PFSK-1 (cell line): ENCODE results near the gene SCAF1.

Experiments
- POLR2AphosphoS5 ChIP-seq: IDR thresholded peaks from 2 replicates; pipeline ENCODE4 v1.6.1; 2012; ENCODE audit warnings: low read depth, mild to moderate bottlenecking, control low read depth, low read length, moderate library complexity
- SIN3A ChIP-seq: IDR thresholded peaks from 2 replicates; pipeline ENCODE4 v1.6.1; 2012; ENCODE audit warnings: mild to moderate bottlenecking, low read length, moderate library complexity, borderline replicate concordance; ENCODE audit not compliant: insufficient read depth
- TAF1 ChIP-seq: IDR thresholded peaks from 2 replicates; pipeline ENCODE4 v1.6.1; 2012; ENCODE audit warnings: low read length, control low read depth, borderline replicate concordance; ENCODE audit not compliant: insufficient read depth
- TF ChIP-seq, protein P1 (sequence below), 2 experiments: IDR thresholded peaks; 2 replicates each; pipeline versions ENCODE4 v1.6.1 to v1.8.0; 2011 to 2012; ENCODE audit warnings: low read depth in 2 of 2, low read length in 2 of 2, control low read depth in 1 of 2, inconsistent platforms in 1 of 2, mild to moderate bottlenecking in 1 of 2, moderate library complexity in 1 of 2; ENCODE audit not compliant: insufficient read depth in 1 of 2

DNA sequence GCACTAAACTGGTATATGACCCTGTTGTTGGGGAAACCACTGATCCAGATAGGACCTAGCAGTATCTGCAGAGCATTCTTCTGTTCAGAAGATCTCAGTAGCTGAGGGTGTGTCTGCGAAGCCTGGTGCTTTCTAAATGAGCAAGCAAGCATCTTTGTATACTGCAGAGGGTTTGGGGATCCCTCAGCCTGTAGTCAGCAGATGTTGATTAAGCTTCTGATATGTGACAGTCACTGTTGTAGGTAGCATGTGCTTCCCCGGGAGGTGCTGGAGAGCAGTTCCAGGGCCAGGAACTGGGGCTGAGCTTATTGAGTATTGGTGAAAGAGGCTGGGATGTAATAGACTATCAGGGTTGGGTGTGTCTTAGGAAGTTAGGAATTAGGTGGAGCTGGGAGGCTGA lies 1.5 kb downstream of the SCAF1 start:
- TF ChIP-seq POLR2AphosphoS5 (0 out of 2 replicates have a peak, but pooled peaks have one; percentile 24), SIN3A (no peak), TAF1 (no peak)
- TF ChIP-seq, protein P1, sequence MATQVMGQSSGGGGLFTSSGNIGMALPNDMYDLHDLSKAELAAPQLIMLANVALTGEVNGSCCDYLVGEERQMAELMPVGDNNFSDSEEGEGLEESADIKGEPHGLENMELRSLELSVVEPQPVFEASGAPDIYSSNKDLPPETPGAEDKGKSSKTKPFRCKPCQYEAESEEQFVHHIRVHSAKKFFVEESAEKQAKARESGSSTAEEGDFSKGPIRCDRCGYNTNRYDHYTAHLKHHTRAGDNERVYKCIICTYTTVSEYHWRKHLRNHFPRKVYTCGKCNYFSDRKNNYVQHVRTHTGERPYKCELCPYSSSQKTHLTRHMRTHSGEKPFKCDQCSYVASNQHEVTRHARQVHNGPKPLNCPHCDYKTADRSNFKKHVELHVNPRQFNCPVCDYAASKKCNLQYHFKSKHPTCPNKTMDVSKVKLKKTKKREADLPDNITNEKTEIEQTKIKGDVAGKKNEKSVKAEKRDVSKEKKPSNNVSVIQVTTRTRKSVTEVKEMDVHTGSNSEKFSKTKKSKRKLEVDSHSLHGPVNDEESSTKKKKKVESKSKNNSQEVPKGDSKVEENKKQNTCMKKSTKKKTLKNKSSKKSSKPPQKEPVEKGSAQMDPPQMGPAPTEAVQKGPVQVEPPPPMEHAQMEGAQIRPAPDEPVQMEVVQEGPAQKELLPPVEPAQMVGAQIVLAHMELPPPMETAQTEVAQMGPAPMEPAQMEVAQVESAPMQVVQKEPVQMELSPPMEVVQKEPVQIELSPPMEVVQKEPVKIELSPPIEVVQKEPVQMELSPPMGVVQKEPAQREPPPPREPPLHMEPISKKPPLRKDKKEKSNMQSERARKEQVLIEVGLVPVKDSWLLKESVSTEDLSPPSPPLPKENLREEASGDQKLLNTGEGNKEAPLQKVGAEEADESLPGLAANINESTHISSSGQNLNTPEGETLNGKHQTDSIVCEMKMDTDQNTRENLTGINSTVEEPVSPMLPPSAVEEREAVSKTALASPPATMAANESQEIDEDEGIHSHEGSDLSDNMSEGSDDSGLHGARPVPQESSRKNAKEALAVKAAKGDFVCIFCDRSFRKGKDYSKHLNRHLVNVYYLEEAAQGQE (IDR thresholded peaks at IDR 0.05; ENCODE audit: insufficient read depth in 1 of 2, low read depth in 2 of 2, low read length in 2 of 2) = no peak
